ENCODE measurements around the gene CDC20.

- no peak for TF ChIP-seq CTCF (IDR thresholded peaks at IDR 0.05)
- TF ChIP-seq EZH2 (IDR thresholded peaks at IDR 0.05; ENCODE audit: borderline replicate concordance, insufficient read depth, low read depth, low read length, poor library complexity, severe bottlenecking): no peak
Measured at GRCh38 chr1:43319766-43320165, 39.0 kb upstream of the CDC20 start.
